PC-9 (cell line): ENCODE results near the gene SRGAP1. TPM values are rescaled to one million over a fixed set of nuclear protein-coding genes. Genes with fewer than 3 reads are reported as not detected.
"Not testable (repeated sequence)": the region's sequence is repeated elsewhere in the genome, so short reads cannot be mapped to it uniquely, and the experiment has no call there.

Experiments
- BruUV-seq: library from RNA; stranded (reverse); fragments of 400-500 nt; replicated peaks from 2 replicates; lab custom pipeline; 2021; lab: Mats Ljungman, UMichigan
- CTCF ChIA-PET: fragments of 300-600 bp; sonication (Branson Sonifier 250); formaldehyde crosslinking; loops from one replicate; lab custom pipeline; 2022; ENCODE audit warnings: antibody characterized with exemption; lab: Charles Lee
- POLR2A ChIA-PET: fragments of 300-600 bp; sonication (Branson Sonifier 250); formaldehyde crosslinking; loops from one replicate; lab custom pipeline; 2022; ENCODE audit warnings: antibody characterized with exemption; ENCODE audit not compliant: unreplicated experiment; lab: Charles Lee
- DNase-seq, 2 experiments: peaks; one replicate each; pipeline versions ENCODE4 v3.0.0 to v3.0.0-alpha.2; 2015 to 2022; ENCODE audit warnings: mixed read lengths in 1 of 2
- H2AFZ ChIP-seq: fragments of 200-600 bp; sonication (generic); 2 replicates; pipeline ENCODE4 v1.8.1; 2017; ENCODE audit warnings: antibody characterized with exemption
- H3F3A ChIP-seq: fragments of 200-600 bp; sonication (generic); 2 replicates; pipeline ENCODE4 v1.8.1; 2017; ENCODE audit warnings: antibody characterized with exemption, mild to moderate bottlenecking, low read depth; ENCODE audit not compliant: insufficient read depth
- H3K27ac ChIP-seq: fragments of 200-600 bp; sonication (generic); 2 replicates; pipeline ENCODE4 v1.6.1; 2016; ENCODE audit warnings: mixed run types
- H3K27me3 ChIP-seq: fragments of 200-600 bp; sonication (generic); 2 replicates; pipeline ENCODE4 v1.6.1; 2016; ENCODE audit warnings: low read depth, mixed run types; ENCODE audit not compliant: insufficient read depth
- H3K36me3 ChIP-seq: fragments of 200-600 bp; sonication (generic); 2 replicates; pipeline ENCODE4 v1.6.1; 2016; ENCODE audit warnings: low read depth, mixed run types
- H3K4me1 ChIP-seq: fragments of 200-600 bp; sonication (generic); replicated peaks from 2 replicates; pipeline ENCODE4 v1.6.1; 2016; ENCODE audit warnings: mixed run types; ENCODE audit not compliant: insufficient read depth
- H3K4me2 ChIP-seq: fragments of 200-600 bp; sonication (generic); 2 replicates; pipeline ENCODE4 v1.6.1; 2017; ENCODE audit warnings: mixed run types
- H3K4me3 ChIP-seq: fragments of 200-600 bp; sonication (generic); 2 replicates; pipeline ENCODE4 v1.6.1; 2016; ENCODE audit warnings: mixed run types
- H3K79me2 ChIP-seq: fragments of 200-600 bp; sonication (generic); 2 replicates; pipeline ENCODE4 v1.6.1; 2017; ENCODE audit warnings: low read depth, mixed run types
- H3K9me2 ChIP-seq: fragments of 200-600 bp; sonication (generic); 2 replicates; pipeline ENCODE4 v1.8.1; 2017; ENCODE audit warnings: mild to moderate bottlenecking; ENCODE audit not compliant: insufficient read depth
- H3K9me3 ChIP-seq: fragments of 200-600 bp; sonication (generic); 2 replicates; pipeline ENCODE4 v1.8.1; 2016; ENCODE audit warnings: low read depth; ENCODE audit not compliant: insufficient read depth
- H4K20me1 ChIP-seq: fragments of 200-600 bp; sonication (generic); 2 replicates; pipeline ENCODE4 v1.8.1; 2017; ENCODE audit not compliant: insufficient read depth
- EZH2 ChIP-seq: fragments of 200-600 bp; sonication (generic); IDR thresholded peaks from 2 replicates; pipeline ENCODE4 v1.8.0; 2017; ENCODE audit warnings: antibody characterized with exemption, low read depth
- intact Hi-C: fragments of 100-400 bp; cut with micrococcal nuclease; formaldehyde crosslinking; loops from one replicate; pipeline ENCODE4 v1.10.0; 2022; ENCODE audit not compliant: unreplicated experiment
- total RNA-seq: library from RNA; stranded (reverse); gene quantifications from 2 replicates; pipeline ENCODE4 v1.2.3, GENCODE V29; 2021
- TF ChIP-seq, protein P1 (sequence below): fragments of 200-600 bp; sonication (generic); conservative IDR thresholded peaks from 2 replicates; pipeline ENCODE4 v1.6.1; 2017; ENCODE audit warnings: mixed run types, antibody characterized with exemption, mild to moderate bottlenecking, moderate library complexity

The SRGAP1 gene
- total RNA-seq, 1 experiment from 2014 or later, result 24.5 TPM

DNA sequence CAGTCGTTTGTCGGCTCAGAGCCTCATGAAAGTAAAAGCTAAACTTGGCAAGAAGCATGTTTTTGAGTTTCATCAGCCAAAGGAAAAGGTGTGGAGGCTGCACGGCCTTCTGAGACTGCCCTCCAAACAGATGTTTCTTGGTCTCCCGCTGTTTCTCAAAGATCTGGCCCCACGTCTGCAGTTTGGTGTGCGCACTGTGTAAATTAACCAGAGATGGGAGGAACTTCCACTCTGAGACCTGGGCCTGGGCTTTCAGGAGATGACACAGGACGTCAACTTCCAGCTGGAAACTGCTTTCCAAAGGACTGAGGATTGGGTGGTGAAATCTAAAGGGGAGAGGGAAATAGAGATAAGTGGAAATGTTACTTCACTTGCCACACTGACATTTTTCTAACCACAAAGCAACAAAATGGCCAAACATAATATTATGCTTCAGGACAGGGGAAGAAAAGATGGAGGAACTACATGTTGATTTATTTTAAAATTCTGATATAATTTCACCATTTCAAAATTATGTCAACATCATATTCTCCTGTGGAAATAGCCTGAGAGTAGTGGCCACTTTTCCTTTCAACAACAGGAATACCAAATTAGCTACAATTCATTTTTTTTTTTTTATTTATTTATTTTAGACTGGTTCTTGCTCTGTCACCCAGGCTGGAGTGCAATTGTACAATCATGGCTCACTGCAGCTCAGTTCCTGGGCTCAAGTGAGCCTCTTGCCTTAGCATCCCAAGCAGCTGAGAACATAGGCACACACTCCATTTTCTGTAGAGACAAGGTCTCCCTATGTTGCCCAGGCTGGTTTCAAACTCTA lies 350.0 kb downstream of the SRGAP1 start:
- CTCF ChIA-PET, result no interaction called here
- POLR2A ChIA-PET, result interaction anchor here (0.6 kb wide), 1 partner anchor 532 kb away, joined by 7 read pairs; no protein-coding TSS in a partner anchor
- intact Hi-C loops, result no loop called here
- TF ChIP-seq EZH2, result no peak
- TF ChIP-seq, protein P1, sequence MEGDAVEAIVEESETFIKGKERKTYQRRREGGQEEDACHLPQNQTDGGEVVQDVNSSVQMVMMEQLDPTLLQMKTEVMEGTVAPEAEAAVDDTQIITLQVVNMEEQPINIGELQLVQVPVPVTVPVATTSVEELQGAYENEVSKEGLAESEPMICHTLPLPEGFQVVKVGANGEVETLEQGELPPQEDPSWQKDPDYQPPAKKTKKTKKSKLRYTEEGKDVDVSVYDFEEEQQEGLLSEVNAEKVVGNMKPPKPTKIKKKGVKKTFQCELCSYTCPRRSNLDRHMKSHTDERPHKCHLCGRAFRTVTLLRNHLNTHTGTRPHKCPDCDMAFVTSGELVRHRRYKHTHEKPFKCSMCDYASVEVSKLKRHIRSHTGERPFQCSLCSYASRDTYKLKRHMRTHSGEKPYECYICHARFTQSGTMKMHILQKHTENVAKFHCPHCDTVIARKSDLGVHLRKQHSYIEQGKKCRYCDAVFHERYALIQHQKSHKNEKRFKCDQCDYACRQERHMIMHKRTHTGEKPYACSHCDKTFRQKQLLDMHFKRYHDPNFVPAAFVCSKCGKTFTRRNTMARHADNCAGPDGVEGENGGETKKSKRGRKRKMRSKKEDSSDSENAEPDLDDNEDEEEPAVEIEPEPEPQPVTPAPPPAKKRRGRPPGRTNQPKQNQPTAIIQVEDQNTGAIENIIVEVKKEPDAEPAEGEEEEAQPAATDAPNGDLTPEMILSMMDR, result no peak
- H3K27ac ChIP-seq, result no peak overlapping the region
- no peaks in the 10 kb centered on the region for H3K9me2 ChIP-seq
- DNase-seq, result no peak
- H3K36me3 ChIP-seq, result peaks cover 9% of the 10 kb centered on the region; the same call in 1 of the 2 replicates
- no peaks in the 10 kb centered on the region for H3K27me3 ChIP-seq
- H3K4me3 ChIP-seq, result no peak overlapping the region
- BruUV-seq, result no TSS peak
- H3K79me2 ChIP-seq, result no peaks in the 10 kb centered on the region
- no peaks in the 10 kb centered on the region for H3K4me1 ChIP-seq
- H3K4me2 ChIP-seq, result no peak overlapping the region
- H3F3A ChIP-seq, result no peaks in the 10 kb centered on the region
- no peaks in the 10 kb centered on the region for H3K9me3 ChIP-seq
- H4K20me1 ChIP-seq, result no peaks in the 10 kb centered on the region
- H2AFZ ChIP-seq, result no peak overlapping the region

DNA sequence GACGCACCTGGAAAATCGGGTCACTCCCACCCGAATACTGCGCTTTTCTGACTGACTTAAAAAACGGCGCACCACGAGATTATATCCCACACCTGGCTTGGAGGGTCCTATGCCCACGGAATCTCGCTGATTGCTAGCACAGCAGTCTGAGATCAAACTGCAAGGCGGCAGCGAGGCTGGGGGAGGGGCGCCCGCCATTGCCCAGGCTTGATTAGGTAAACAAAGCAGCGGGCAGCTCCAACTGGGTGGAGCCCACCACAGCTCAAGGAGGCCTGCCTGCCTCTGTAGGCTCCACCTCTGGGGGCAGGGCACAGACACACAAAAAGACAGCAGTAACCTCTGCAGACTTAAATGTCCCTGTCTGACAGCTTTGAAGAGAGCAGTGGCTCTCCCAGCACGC lies 351.3 kb downstream of the SRGAP1 start:
- H3K79me2 ChIP-seq, H3K27ac ChIP-seq, H3K9me2 ChIP-seq, BruUV-seq, POLR2A ChIA-PET, H3K4me3 ChIP-seq, H3K27me3 ChIP-seq, H3K9me3 ChIP-seq, H3K4me2 ChIP-seq, H3K36me3 ChIP-seq, H4K20me1 ChIP-seq, CTCF ChIA-PET, H3F3A ChIP-seq, intact Hi-C loops, H3K4me1 ChIP-seq, DNase-seq, H2AFZ ChIP-seq: not testable (repeated sequence)

DNA sequence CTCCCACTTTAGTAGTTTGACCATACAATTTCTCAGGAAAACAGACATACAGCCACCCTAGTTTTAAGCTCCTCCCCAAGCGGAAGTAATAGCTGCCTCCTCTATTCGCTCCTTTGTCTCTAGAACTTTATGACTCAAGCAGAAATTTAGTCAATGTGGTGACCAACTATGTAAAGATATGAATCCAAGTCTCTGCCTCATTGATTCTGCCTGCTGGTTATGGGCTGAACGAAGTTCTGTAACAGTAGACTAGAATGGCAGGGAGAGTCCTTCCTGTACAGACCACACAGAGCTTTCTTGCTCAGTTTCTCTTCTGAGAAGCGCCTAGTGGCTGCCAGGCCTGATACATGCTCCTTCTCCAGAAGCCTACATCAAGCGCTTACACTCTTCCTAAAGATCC lies 358.5 kb downstream of the SRGAP1 start:
- no peak overlapping the region for H3K4me3 ChIP-seq
- CTCF ChIA-PET, result no interaction called here
- H3K4me2 ChIP-seq, result no peak overlapping the region
- H3K27me3 ChIP-seq, result no peaks in the 10 kb centered on the region
- no TSS peak for BruUV-seq
- H3K79me2 ChIP-seq, result no peaks in the 10 kb centered on the region
- no peak overlapping the region for H2AFZ ChIP-seq
- no peaks in the 10 kb centered on the region for H4K20me1 ChIP-seq
- H3K4me1 ChIP-seq, result no peaks in the 10 kb centered on the region
- POLR2A ChIA-PET, result no interaction called here
- no peaks in the 10 kb centered on the region for H3F3A ChIP-seq
- intact Hi-C loops, result no loop called here
- no peak for DNase-seq
- H3K9me3 ChIP-seq, result no peaks in the 10 kb centered on the region
- no peaks in the 10 kb centered on the region for H3K9me2 ChIP-seq
- 0 out of 2 replicates have a peak, but pooled peaks cover 3% of the 10 kb centered on the region for H3K36me3 ChIP-seq
- TF ChIP-seq EZH2, result no peak
- TF ChIP-seq, protein P1, result no peak
- H3K27ac ChIP-seq, result no peak overlapping the region
